ENCODE measurements around the gene ITGAX. TPM values are rescaled to one million over a fixed set of nuclear protein-coding genes. Genes with fewer than 3 reads are reported as not detected.

ITGAX gene
- total RNA-seq, 1 experiment from 2014 or later, result 1.9 TPM

- intact Hi-C loops (cut with micrococcal nuclease), result no loop called here
- H3K27me3 ChIP-seq (ENCODE audit: insufficient read depth, low read length), result no peaks in the 10 kb centered on the region
- ChIA-PET RAD21 (ENCODE audit: low non-redundant PET in 1 of 2, low total read pairs in 2 of 2, uncharacterized antibody in 2 of 2, unreplicated experiment in 2 of 2) (no interaction called here), CTCF (no interaction called here), POLR2A (interaction anchor here (1.0 kb wide), 1 partner anchor 27 kb away, joined by 3 read pairs; no protein-coding TSS in a partner anchor)
- no peaks in the 10 kb centered on the region for H3K9me3 ChIP-seq (ENCODE audit: control insufficient read depth in 1 of 2, insufficient read depth in 1 of 2, low read depth in 1 of 2, low read length in 2 of 2)
- H3K4me2 ChIP-seq (ENCODE audit: low read length), result peak overlapping the region; percentile 74
- no peaks in the 10 kb centered on the region for H3K9me2 ChIP-seq (ENCODE audit: insufficient read depth)
- no peaks in the 10 kb centered on the region for H3K79me2 ChIP-seq (ENCODE audit: insufficient read depth, low read length)
- H4K20me1 ChIP-seq (ENCODE audit: insufficient read depth), result no peaks in the 10 kb centered on the region
- peaks cover 10 to 14% of the 10 kb centered on the region in 2 experiments; a peak in 3 of 4 replicates for H3K4me1 ChIP-seq (ENCODE audit: control insufficient read depth in 1 of 2, insufficient read depth in 2 of 2, low read length in 2 of 2)
- no peak overlapping the region for H3K9ac ChIP-seq (ENCODE audit: low read length)
- no TSS peak for BruUV-seq (replicated peaks)
- no peak overlapping the region for H2AFZ ChIP-seq (ENCODE audit: low read depth, low read length, poor library complexity, severe bottlenecking)
- H3K4me3 ChIP-seq (replicated peaks in 1 of 2; ENCODE audit: low read depth in 1 of 2, low read length in 2 of 2), result peak overlapping the region; percentile 24 to 48
- no peak for TF ChIP-seq JUND (IDR thresholded peaks at IDR 0.05)
- no peak for TF ChIP-seq EZH2 (IDR thresholded peaks at IDR 0.05)
- TF ChIP-seq ZNF274 (IDR thresholded peaks at IDR 0.05; ENCODE audit: low read depth, low read length), result no peak
- no peak for TF ChIP-seq CTCF (IDR thresholded peaks at IDR 0.05 in 2 of 3, conservative IDR thresholded peaks at IDR 0.05 in 1 of 3; ENCODE audit: borderline replicate concordance in 1 of 3, insufficient read depth in 1 of 3, low read depth in 2 of 3, low read length in 2 of 3)
- TF ChIP-seq ELF1 (IDR thresholded peaks at IDR 0.05; ENCODE audit: borderline replicate concordance, low read depth), result no peak
- no peak for TF ChIP-seq MAX (IDR thresholded peaks at IDR 0.05)
- no peak for TF ChIP-seq EGR1 (IDR thresholded peaks at IDR 0.05; ENCODE audit: low read depth)
- TF ChIP-seq CBX3 (IDR thresholded peaks at IDR 0.05; ENCODE audit: low read depth), result no peak
- TF ChIP-seq EZH2phosphoT487 (IDR thresholded peaks at IDR 0.05; ENCODE audit: borderline replicate concordance), result no peak
- no peak for TF ChIP-seq POLR2A (IDR thresholded peaks at IDR 0.05; ENCODE audit: borderline replicate concordance, extremely low read depth, insufficient read depth, insufficient read length)
- TF ChIP-seq ATF3 (IDR thresholded peaks at IDR 0.05), result no peak
- no peak for TF ChIP-seq SIN3A (IDR thresholded peaks at IDR 0.05; ENCODE audit: low read depth)
- TF ChIP-seq FOSL1 (IDR thresholded peaks at IDR 0.05; ENCODE audit: low read depth), result no peak
- TF ChIP-seq SRF (IDR thresholded peaks at IDR 0.05; ENCODE audit: low read depth), result no peak
- TF ChIP-seq SP1 (IDR thresholded peaks at IDR 0.05; ENCODE audit: low read depth), result no peak
- no peak overlapping the region for H3K27ac ChIP-seq (ENCODE audit: low read depth, low read length)
- ATAC-seq, result no peak
- DNase-seq (ENCODE audit: low read depth, low spot score), result no peak
- no peaks in the 10 kb centered on the region for H3K36me3 ChIP-seq (ENCODE audit: control insufficient read depth in 1 of 2, insufficient read depth in 2 of 2, low read length in 2 of 2)
Observed at GRCh38 chr16:31355431-31356100, 590 bp downstream of the ITGAX start.
